GM23338 (cell line): Measurements from ENCODE around the gene EML4. TPM values are rescaled to one million over a fixed set of nuclear protein-coding genes. Genes with fewer than 3 reads are reported as not detected.
A peak's percentile ranks its signal among the peaks of the same experiment; 100 is the strongest.

Source experiments
- ATAC-seq: fragments of 200-7000 bp; cut with Tn5 transposase; 3 replicates; pipeline ENCODE4 v1.9.1; 2020
- DNase-seq: peaks from one replicate; pipeline ENCODE4 v3.0.0-alpha.2; 2015; ENCODE audit warnings: low spot score
- H2AFZ ChIP-seq: fragments of 200-600 bp; sonication (generic); 2 replicates; pipeline ENCODE4 v1.8.0; 2016; ENCODE audit warnings: antibody characterized with exemption, mild to moderate bottlenecking, moderate library complexity
- H3F3A ChIP-seq: fragments of 200-600 bp; sonication (generic); replicated peaks from 2 replicates; pipeline ENCODE4 v1.8.0; 2017; ENCODE audit warnings: antibody characterized with exemption, mixed run types, low read depth
- H3K27ac ChIP-seq: fragments of 200-600 bp; sonication (generic); 2 replicates; pipeline ENCODE4 v1.6.1; 2016; ENCODE audit warnings: low read depth
- H3K27me3 ChIP-seq: fragments of 200-600 bp; sonication (generic); 2 replicates; pipeline ENCODE4 v1.8.0; 2016; ENCODE audit warnings: mild to moderate bottlenecking, mixed run types, moderate library complexity; ENCODE audit not compliant: insufficient read depth
- H3K36me3 ChIP-seq: fragments of 200-600 bp; sonication (generic); 2 replicates; pipeline ENCODE4 v1.8.0; 2016; ENCODE audit warnings: mild to moderate bottlenecking; ENCODE audit not compliant: insufficient read depth
- H3K4me1 ChIP-seq: fragments of 200-600 bp; sonication (generic); 2 replicates; pipeline ENCODE4 v1.8.0; 2016; ENCODE audit warnings: mild to moderate bottlenecking, moderate library complexity; ENCODE audit not compliant: insufficient read depth
- H3K4me2 ChIP-seq: fragments of 200-600 bp; sonication (generic); 2 replicates; pipeline ENCODE4 v1.7.1; 2017; ENCODE audit warnings: mixed run types
- H3K4me3 ChIP-seq: fragments of 200-600 bp; sonication (generic); 2 replicates; pipeline ENCODE4 v1.6.1; 2016; ENCODE audit warnings: mixed run types
- H3K79me2 ChIP-seq: fragments of 200-600 bp; sonication (generic); replicated peaks from 2 replicates; pipeline ENCODE4 v1.8.0; 2017; ENCODE audit warnings: mild to moderate bottlenecking; ENCODE audit not compliant: insufficient read depth
- H3K9me2 ChIP-seq: fragments of 200-600 bp; sonication (generic); 2 replicates; pipeline ENCODE4 v1.8.0; 2017; ENCODE audit not compliant: insufficient read depth
- H4K20me1 ChIP-seq: fragments of 200-600 bp; sonication (generic); replicated peaks from 2 replicates; pipeline ENCODE4 v1.8.0; 2017; ENCODE audit warnings: mild to moderate bottlenecking; ENCODE audit not compliant: insufficient read depth
- H3K27ac Mint-ChIP-seq: 2 replicates; pipeline ENCODE4 v1.8.0; 2020; ENCODE audit warnings: inconsistent platforms, mild to moderate bottlenecking, moderate library complexity, mixed read lengths
- H3K27me3 Mint-ChIP-seq: 3 replicates; pipeline ENCODE4 v1.8.0; 2022; ENCODE audit warnings: low read depth, mild to moderate bottlenecking, moderate library complexity, mixed read lengths, inconsistent platforms; ENCODE audit not compliant: insufficient read depth, poor library complexity
- H3K36me3 Mint-ChIP-seq: 3 replicates; pipeline ENCODE4 v1.8.0; 2021; ENCODE audit warnings: low read depth, mild to moderate bottlenecking, inconsistent platforms, moderate library complexity, mixed read lengths
- H3K4me1 Mint-ChIP-seq: 3 replicates; pipeline ENCODE4 v1.8.0; 2020; ENCODE audit warnings: mild to moderate bottlenecking, inconsistent platforms, mixed read lengths
- H3K4me3 Mint-ChIP-seq: 3 replicates; pipeline ENCODE4 v1.8.0; 2021; ENCODE audit warnings: moderate library complexity, mild to moderate bottlenecking, inconsistent platforms, mixed read lengths
- H3K9me3 Mint-ChIP-seq: 3 replicates; pipeline ENCODE4 v1.8.0; 2020; ENCODE audit warnings: moderate library complexity, mild to moderate bottlenecking, inconsistent platforms, mixed read lengths
- CREB1 ChIP-seq: fragments of 250-450 bp; sonication (Bioruptor Pico); IDR thresholded peaks from 2 replicates; pipeline ENCODE4 v1.5.0; 2020; ENCODE audit warnings: low read depth, mild to moderate bottlenecking, moderate library complexity
- CTCF ChIP-seq, 2 experiments: fragments of 200-600 bp in 1 of 2; sonication (generic) in 1 of 2; conservative IDR thresholded peaks; 2 replicates each; pipeline versions ENCODE4 v1.5.1 to v1.6.1; 2016 to 2017; ENCODE audit warnings: antibody characterized with exemption in 2 of 2, low read depth in 2 of 2, mild to moderate bottlenecking in 2 of 2, moderate library complexity in 1 of 2
- EZH2phosphoT487 ChIP-seq: fragments of 200-600 bp; sonication (generic); IDR thresholded peaks from one replicate; pipeline ENCODE4 v1.8.1; 2018; ENCODE audit warnings: antibody characterized with exemption; ENCODE audit not compliant: unreplicated experiment
- NANOG ChIP-seq: IDR thresholded peaks from 2 replicates; pipeline ENCODE4 v1.6.1; 2016; ENCODE audit warnings: antibody characterized with exemption, borderline replicate concordance
- POLR2AphosphoS5 ChIP-seq: IDR thresholded peaks from 2 replicates; pipeline ENCODE4 v1.6.1; 2016; ENCODE audit warnings: antibody characterized with exemption, low read depth
- REST ChIP-seq: IDR thresholded peaks from one replicate; pipeline ENCODE4 v1.6.1; 2018; ENCODE audit warnings: antibody characterized with exemption; ENCODE audit not compliant: unreplicated experiment
- STAT1 ChIP-seq: IDR thresholded peaks from one replicate; pipeline ENCODE4 v1.6.1; 2016; ENCODE audit warnings: antibody characterized with exemption; ENCODE audit not compliant: unreplicated experiment
- ZNF114 ChIP-seq: fragments of 250-450 bp; sonication (Bioruptor Pico); IDR thresholded peaks from 2 replicates; pipeline ENCODE4 v1.5.0; 2020; ENCODE audit warnings: mild to moderate bottlenecking, moderate library complexity
- ZNF331 ChIP-seq: fragments of 250-450 bp; sonication (Bioruptor Pico); IDR thresholded peaks from 2 replicates; pipeline ENCODE4 v1.5.0; 2020; ENCODE audit warnings: low read depth, mild to moderate bottlenecking, moderate library complexity
- polyA plus RNA-seq: library from polyadenylated mRNA; unstranded; fragments of >200 nt; fragmentation: Nextera tagmentation; extraction: Ambion mirVana; gene quantifications from 2 replicates; pipeline ENCODE4 v1.2.1, GENCODE V29; 2016
- total RNA-seq: library from RNA; depleted of rRNA; stranded (reverse); fragments of >200 nt; shearing (Covaris generic); gene quantifications from 2 replicates; pipeline ENCODE4 v1.2.3, GENCODE V29; 2014
- TF ChIP-seq, protein P1 (sequence below): IDR thresholded peaks from 2 replicates; pipeline ENCODE4 v1.6.1; 2016; ENCODE audit warnings: antibody characterized with exemption

Gene EML4
- total and polyA plus RNA-seq, 2 experiments from 2014 or later: 65.3 to 115 TPM

DNA sequence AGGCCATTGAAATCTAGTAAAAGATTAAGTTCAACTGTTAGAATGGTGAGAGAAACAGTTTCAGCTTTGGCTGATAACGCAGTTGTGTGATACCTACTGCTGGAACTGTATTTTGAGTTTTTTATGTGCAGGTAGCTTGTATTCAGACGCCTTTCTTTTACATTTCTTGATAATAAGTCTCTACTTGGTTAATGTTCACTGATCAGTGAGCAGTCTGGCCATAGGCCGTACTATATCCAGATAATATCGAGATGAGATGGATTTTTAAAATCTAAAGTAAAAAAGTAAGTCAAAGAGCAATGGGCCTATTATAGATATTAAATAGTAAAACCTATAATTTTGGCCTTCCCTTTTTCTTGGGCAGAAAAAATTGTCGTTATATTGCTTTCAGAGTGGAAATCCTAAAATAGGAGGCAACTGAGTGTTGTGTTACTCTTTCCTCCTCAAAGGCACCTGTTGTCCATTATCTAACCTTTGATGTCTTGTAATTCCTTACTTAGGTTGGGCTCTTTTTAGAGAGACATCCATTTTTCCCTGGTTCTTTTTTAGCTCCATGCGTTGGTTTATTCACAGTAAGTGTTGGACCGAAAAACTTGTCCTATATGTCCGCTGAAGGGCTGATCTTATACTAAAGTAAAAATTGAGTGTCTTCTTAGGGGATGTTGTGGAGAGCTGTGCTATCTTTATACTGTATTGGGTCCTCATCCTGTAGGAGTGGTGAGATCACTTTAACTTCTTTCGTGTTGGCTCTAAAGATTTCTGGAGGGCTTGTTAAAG lies 1.7 kb downstream of the EML4 start:
- Histone ChIP-seq H3K4me2 (peak overlapping the region; percentile 98), H3K36me3 (no peaks in the 10 kb centered on the region), H3K4me3 (peak overlapping the region; percentile 91), H3K9me2 (no peaks in the 10 kb centered on the region), H3K27me3 (no peaks in the 10 kb centered on the region), H3F3A (no peaks in the 10 kb centered on the region; the same call in 1 of the 2 replicates), H3K27ac (no peak overlapping the region), H3K79me2 (peaks cover 62% of the 10 kb centered on the region), H3K4me1 (peaks cover 27% of the 10 kb centered on the region), H4K20me1 (peaks cover 18% of the 10 kb centered on the region; the same call in 1 of the 2 replicates), H2AFZ (no peak overlapping the region)
- Mint-ChIP-seq H3K27me3 (peaks cover 3% of the 10 kb centered on the region), H3K4me3 (no peak overlapping the region), H3K9me3 (no peaks in the 10 kb centered on the region), H3K4me1 (peaks cover 8% of the 10 kb centered on the region), H3K27ac (no peak overlapping the region), H3K36me3 (no peaks in the 10 kb centered on the region)
- TF ChIP-seq ZNF114 (CRISPR knock-in tag): no peak
- TF ChIP-seq, protein P1, sequence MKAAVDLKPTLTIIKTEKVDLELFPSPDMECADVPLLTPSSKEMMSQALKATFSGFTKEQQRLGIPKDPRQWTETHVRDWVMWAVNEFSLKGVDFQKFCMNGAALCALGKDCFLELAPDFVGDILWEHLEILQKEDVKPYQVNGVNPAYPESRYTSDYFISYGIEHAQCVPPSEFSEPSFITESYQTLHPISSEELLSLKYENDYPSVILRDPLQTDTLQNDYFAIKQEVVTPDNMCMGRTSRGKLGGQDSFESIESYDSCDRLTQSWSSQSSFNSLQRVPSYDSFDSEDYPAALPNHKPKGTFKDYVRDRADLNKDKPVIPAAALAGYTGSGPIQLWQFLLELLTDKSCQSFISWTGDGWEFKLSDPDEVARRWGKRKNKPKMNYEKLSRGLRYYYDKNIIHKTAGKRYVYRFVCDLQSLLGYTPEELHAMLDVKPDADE: no peak
- DNase-seq (no peak), ATAC-seq (no peak)

- H3K4me3 ChIP-seq: peak overlapping the region; percentile 91
Measured at GRCh38 chr2:42171396-42171980, 2.3 kb downstream of the EML4 start.

More at GRCh38 chr2:42171396-42171980, 2.3 kb downstream of the EML4 start:
- Histone ChIP-seq H3K79me2 (peaks cover 69% of the 10 kb centered on the region), H3K27me3 (no peaks in the 10 kb centered on the region), H3F3A (no peaks in the 10 kb centered on the region; the same call in 1 of the 2 replicates), H3K27ac (no peak overlapping the region), H3K4me2 (peak overlapping the region; percentile 98), H4K20me1 (peaks cover 24% of the 10 kb centered on the region; the same call in 1 of the 2 replicates), H3K36me3 (no peaks in the 10 kb centered on the region), H3K4me1 (peaks cover 27% of the 10 kb centered on the region), H2AFZ (no peak overlapping the region), H3K9me2 (no peaks in the 10 kb centered on the region)
- TF ChIP-seq POLR2AphosphoS5: no peak
- TF ChIP-seq NANOG: no peak
- TF ChIP-seq, protein P1: no peak
- TF ChIP-seq STAT1: no peak
- TF ChIP-seq EZH2phosphoT487: no peak
- TF ChIP-seq CREB1 (CRISPR knock-in tag): no peak
- TF ChIP-seq CTCF (conservative IDR thresholded peaks at IDR 0.05; ENCODE audit: low read depth in 2 of 2): no peak
- no peak for TF ChIP-seq REST
- no peak for TF ChIP-seq ZNF114 (CRISPR knock-in tag)
- TF ChIP-seq ZNF331 (CRISPR knock-in tag): no peak
- DNase-seq: peak; percentile 30
- Mint-ChIP-seq H3K27me3 (peaks cover 3% of the 10 kb centered on the region), H3K27ac (no peak overlapping the region), H3K4me3 (no peak overlapping the region), H3K9me3 (no peaks in the 10 kb centered on the region), H3K4me1 (peaks cover 8% of the 10 kb centered on the region), H3K36me3 (no peaks in the 10 kb centered on the region)
- ATAC-seq: peak; percentile 9; the same call in 2 of the 3 replicates
